Lung (tissue), 12 donors: ENCODE data around the gene PXDN. TPM values are rescaled to one million over a fixed set of nuclear protein-coding genes. Genes with fewer than 3 reads are reported as not detected.

ENCODE experiments used
- ATAC-seq: fragments of 200-7000 bp; cut with Tn5 transposase; one replicate; pipeline ENCODE4 v1.9.1; 2020; ENCODE audit warnings: moderate number of reproducible peaks; ENCODE audit not compliant: insufficient read depth, low FRiP score
- DNase-seq, 3 donors: peaks; one replicate each; pipeline ENCODE4 v3.0.0-alpha.2; 2013 to 2017
- H3K27ac ChIP-seq, 2 donors: one replicate each; pipeline ENCODE4 v1.5.1; 2013; ENCODE audit warnings: mild to moderate bottlenecking in 2 of 2, moderate library complexity in 2 of 2, control low read depth in 1 of 2, inconsistent platforms in 1 of 2, low read depth in 1 of 2, low read length in 1 of 2
- H3K27me3 ChIP-seq, 3 donors: one replicate each; pipeline ENCODE4 v1.5.1; 2013; ENCODE audit warnings: low read length in 2 of 3; ENCODE audit not compliant: control insufficient read depth in 3 of 3, insufficient read depth in 3 of 3
- H3K36me3 ChIP-seq, 4 donors: one replicate each; pipeline ENCODE4 v1.5.1; 2013; ENCODE audit warnings: low read length in 4 of 4, mild to moderate bottlenecking in 1 of 4, moderate library complexity in 1 of 4; ENCODE audit not compliant: control insufficient read depth in 4 of 4, insufficient read depth in 4 of 4
- H3K4me1 ChIP-seq, 5 donors: one replicate each; pipeline ENCODE4 v1.5.1; 2013; ENCODE audit warnings: low read length in 5 of 5, mild to moderate bottlenecking in 2 of 5, moderate library complexity in 1 of 5; ENCODE audit not compliant: control insufficient read depth in 5 of 5, insufficient read depth in 5 of 5
- H3K4me3 ChIP-seq: one replicate; pipeline ENCODE4 v1.5.1; 2013; ENCODE audit warnings: mild to moderate bottlenecking, control low read depth, moderate library complexity
- H3K9ac ChIP-seq, 2 donors: one replicate each; pipeline ENCODE4 v1.5.1; 2013; ENCODE audit warnings: low read length in 2 of 2, control low read depth in 1 of 2; ENCODE audit not compliant: insufficient read depth in 1 of 2
- H3K9me3 ChIP-seq, 4 donors: one replicate each; pipeline ENCODE4 v1.5.1; 2013; ENCODE audit warnings: low read length in 3 of 4, mild to moderate bottlenecking in 1 of 4, moderate library complexity in 1 of 4; ENCODE audit not compliant: control insufficient read depth in 4 of 4, insufficient read depth in 3 of 4
- WGBS, 2 donors: extraction: QIAGEN DNeasy Blood & Tissue Kit; methylation state at CpG; one replicate each; pipeline ENCODE4 v1.1.7; 2013; 5-methylcytosine and 5-hydroxymethylcytosine counted together
- polyA plus RNA-seq, 2 donors: library from polyadenylated mRNA; stranded (reverse); fragments of 200-250 nt; gene quantifications; one replicate each; pipeline ENCODE4 v1.2.1, GENCODE V29; 2013
- total RNA-seq, 2 donors: library from RNA; depleted of rRNA in 1 of 2; stranded (reverse); fragments of >200 nt in 1 of 2; gene quantifications; one replicate each; pipeline ENCODE4 v1.2.1, GENCODE V29; 2014 to 2021
- TF ChIP-seq, protein P1 (sequence below): IDR thresholded peaks from 2 replicates; pipeline ENCODE4 v1.5.1; 2012; ENCODE audit warnings: mild to moderate bottlenecking; ENCODE audit errors: control extremely low read depth, extremely low read depth
- donor health status: control.
- donor health status: control.
- donor health status: Bipolar disorder and iron deficiency.
- donor health status: healthy.
- donor health status: DM: yes; HTN: yes; CAD: no.

The PXDN gene
- total and polyA plus RNA-seq, 4 donors = 10.6 to 198 (median 45.1) TPM

DNA sequence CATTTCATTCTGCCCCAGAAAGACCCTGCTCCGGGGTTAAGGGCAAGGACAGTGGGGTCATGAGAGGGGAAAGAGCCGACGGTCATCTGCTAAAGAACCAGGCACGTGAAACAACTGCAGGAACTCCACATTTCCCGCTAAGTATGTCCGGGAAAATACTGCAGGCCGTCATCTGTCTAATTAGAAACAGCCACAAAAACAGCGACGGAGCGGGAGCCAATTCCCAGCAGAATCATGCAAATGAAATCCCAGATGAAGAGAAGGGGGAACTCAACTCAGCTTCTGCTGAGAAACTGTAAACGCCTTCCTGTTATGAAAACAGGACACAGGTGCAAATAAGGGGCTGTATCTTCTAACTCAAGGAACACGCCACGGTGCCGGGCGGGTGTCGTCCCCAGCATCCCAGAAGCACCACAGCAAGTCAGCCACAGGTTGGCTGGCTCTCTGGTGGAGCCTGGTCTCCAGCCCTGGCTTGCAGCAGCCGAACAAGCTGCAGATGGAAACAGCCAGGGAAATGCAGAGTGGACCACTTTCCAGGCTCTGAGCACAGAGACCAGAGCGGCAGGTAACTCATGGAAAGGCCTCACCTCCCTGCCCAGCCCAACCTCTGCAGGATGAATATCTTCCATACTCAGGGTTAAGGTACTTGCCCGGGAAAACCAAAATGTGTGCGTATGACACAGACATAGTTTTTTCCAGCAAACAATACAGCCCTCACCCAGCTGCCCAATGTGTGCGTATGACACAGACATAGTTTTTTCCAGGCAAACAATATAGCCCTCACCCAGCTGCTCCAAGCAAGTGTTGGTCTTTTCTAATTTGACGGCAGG, 28.9 kb downstream of the PXDN start:
- TF ChIP-seq, protein P1, sequence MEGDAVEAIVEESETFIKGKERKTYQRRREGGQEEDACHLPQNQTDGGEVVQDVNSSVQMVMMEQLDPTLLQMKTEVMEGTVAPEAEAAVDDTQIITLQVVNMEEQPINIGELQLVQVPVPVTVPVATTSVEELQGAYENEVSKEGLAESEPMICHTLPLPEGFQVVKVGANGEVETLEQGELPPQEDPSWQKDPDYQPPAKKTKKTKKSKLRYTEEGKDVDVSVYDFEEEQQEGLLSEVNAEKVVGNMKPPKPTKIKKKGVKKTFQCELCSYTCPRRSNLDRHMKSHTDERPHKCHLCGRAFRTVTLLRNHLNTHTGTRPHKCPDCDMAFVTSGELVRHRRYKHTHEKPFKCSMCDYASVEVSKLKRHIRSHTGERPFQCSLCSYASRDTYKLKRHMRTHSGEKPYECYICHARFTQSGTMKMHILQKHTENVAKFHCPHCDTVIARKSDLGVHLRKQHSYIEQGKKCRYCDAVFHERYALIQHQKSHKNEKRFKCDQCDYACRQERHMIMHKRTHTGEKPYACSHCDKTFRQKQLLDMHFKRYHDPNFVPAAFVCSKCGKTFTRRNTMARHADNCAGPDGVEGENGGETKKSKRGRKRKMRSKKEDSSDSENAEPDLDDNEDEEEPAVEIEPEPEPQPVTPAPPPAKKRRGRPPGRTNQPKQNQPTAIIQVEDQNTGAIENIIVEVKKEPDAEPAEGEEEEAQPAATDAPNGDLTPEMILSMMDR = no peak

GRCh38 chr2:1714291-1715064, 29.8 kb downstream of the PXDN start:
- TF ChIP-seq, protein P1 = no peak

More for the DNA sequence above, 28.9 kb downstream of the PXDN start:
- H3K9me3 ChIP-seq = no peaks in the 10 kb centered on the region
- H3K4me3 ChIP-seq = no peak overlapping the region
- peak overlapping the region; percentile 54 to 73 for H3K27ac ChIP-seq
- DNase-seq = no peak
- ATAC-seq = no peak
- no peaks in the 10 kb centered on the region for H3K36me3 ChIP-seq
- H3K9ac ChIP-seq = no peak overlapping the region
- H3K27me3 ChIP-seq = no peaks in the 10 kb centered on the region
- H3K4me1 ChIP-seq = peaks cover 7 to 17% (median 15%) of the 10 kb centered on the region in 5 donors
- 52 to 55% methylated on average over 22 of the region's 22 CpGs for WGBS, 2 donors

GRCh38 chr2:1713839-1714236, 30.5 kb downstream of the PXDN start:
- TF ChIP-seq, protein P1 = no peak
- H3K27ac ChIP-seq = no peak overlapping the region
- WGBS, 2 donors = 88 to 89% methylated on average over 10 of the region's 10 CpGs
- H3K9ac ChIP-seq = no peak overlapping the region
- no peak for DNase-seq
- no peaks in the 10 kb centered on the region for H3K9me3 ChIP-seq
- no peaks in the 10 kb centered on the region for H3K27me3 ChIP-seq
- H3K4me3 ChIP-seq = no peak overlapping the region
- ATAC-seq = no peak
- no peaks in the 10 kb centered on the region for H3K36me3 ChIP-seq
- H3K4me1 ChIP-seq = peaks cover 7 to 25% (median 19%) of the 10 kb centered on the region in 5 donors

More at GRCh38 chr2:1714291-1715064, 29.8 kb downstream of the PXDN start:
- H3K4me3 ChIP-seq = no peak overlapping the region
- H3K9ac ChIP-seq = no peak overlapping the region
- no peaks in the 10 kb centered on the region for H3K9me3 ChIP-seq
- H3K36me3 ChIP-seq = no peaks in the 10 kb centered on the region
- no peak overlapping the region for H3K27ac ChIP-seq
- peaks cover 7 to 18% (median 14%) of the 10 kb centered on the region in 5 donors for H3K4me1 ChIP-seq
- WGBS, 2 donors = 75 to 85% methylated on average over 17 of the region's 17 CpGs
- no peaks in the 10 kb centered on the region for H3K27me3 ChIP-seq
- no peak for ATAC-seq
- DNase-seq = no peak
